ENCODE measurements around the gene PYGO1.

The PYGO1 gene

DNA sequence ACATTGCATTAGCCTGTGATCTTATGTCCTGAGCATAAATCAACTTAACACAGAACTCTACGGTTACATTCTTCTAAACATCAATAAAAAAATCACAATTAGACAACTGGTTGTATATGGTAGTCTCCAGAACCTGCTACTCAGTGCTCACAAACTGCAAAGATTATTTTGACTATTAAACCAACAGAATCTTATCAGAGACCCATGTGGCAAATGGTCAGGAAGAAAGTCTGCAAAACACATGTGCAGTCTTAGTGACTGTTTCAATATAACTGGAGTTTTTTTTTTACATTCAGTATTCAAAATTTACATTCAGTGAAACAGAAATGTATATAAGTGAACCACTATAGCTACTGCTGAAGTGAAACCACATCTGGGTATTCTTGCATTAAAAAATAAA is 27.3 kb upstream of the PYGO1 start:
- H4K20me1 ChIP-seq (ENCODE audit: low read depth, low read length) = no peaks in the 10 kb centered on the region
- no peak overlapping the region for H3K4me2 ChIP-seq (ENCODE audit: low read depth, low read length, poor library complexity, severe bottlenecking)
- peaks cover 78% of the 10 kb centered on the region for H3K36me3 ChIP-seq (ENCODE audit: low read length)
- H3F3A ChIP-seq (ENCODE audit: insufficient read depth) = peaks cover 19% of the 10 kb centered on the region; the same call in 1 of the 2 replicates
- H3K27ac ChIP-seq (ENCODE audit: low read depth, low read length) = no peak overlapping the region
- H3K9me2 ChIP-seq (replicated peaks; ENCODE audit: insufficient read depth, low read length) = no peaks in the 10 kb centered on the region
- H3K79me2 ChIP-seq (ENCODE audit: insufficient read depth, low read length) = no peaks in the 10 kb centered on the region
- no peaks in the 10 kb centered on the region for H3K27me3 ChIP-seq (ENCODE audit: low read length)
- H3K4me3 ChIP-seq (ENCODE audit: insufficient read depth, low read length, poor library complexity, severe bottlenecking) = no peak overlapping the region
- no peak overlapping the region for H2AFZ ChIP-seq (ENCODE audit: low read depth, low read length, severe bottlenecking)
- no peak overlapping the region for H3K9ac ChIP-seq (ENCODE audit: low read length)
- no peaks in the 10 kb centered on the region for H3K9me3 ChIP-seq (ENCODE audit: insufficient read depth, low read length)
- TF ChIP-seq EZH2phosphoT487 (conservative IDR thresholded peaks at IDR 0.05; ENCODE audit: low read length) = no peak
- TF ChIP-seq, protein P1, sequence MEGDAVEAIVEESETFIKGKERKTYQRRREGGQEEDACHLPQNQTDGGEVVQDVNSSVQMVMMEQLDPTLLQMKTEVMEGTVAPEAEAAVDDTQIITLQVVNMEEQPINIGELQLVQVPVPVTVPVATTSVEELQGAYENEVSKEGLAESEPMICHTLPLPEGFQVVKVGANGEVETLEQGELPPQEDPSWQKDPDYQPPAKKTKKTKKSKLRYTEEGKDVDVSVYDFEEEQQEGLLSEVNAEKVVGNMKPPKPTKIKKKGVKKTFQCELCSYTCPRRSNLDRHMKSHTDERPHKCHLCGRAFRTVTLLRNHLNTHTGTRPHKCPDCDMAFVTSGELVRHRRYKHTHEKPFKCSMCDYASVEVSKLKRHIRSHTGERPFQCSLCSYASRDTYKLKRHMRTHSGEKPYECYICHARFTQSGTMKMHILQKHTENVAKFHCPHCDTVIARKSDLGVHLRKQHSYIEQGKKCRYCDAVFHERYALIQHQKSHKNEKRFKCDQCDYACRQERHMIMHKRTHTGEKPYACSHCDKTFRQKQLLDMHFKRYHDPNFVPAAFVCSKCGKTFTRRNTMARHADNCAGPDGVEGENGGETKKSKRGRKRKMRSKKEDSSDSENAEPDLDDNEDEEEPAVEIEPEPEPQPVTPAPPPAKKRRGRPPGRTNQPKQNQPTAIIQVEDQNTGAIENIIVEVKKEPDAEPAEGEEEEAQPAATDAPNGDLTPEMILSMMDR (IDR thresholded peaks at IDR 0.05; ENCODE audit: insufficient read depth, low read length, poor library complexity, severe bottlenecking) = no peak

GRCh38 chr15:55613727-55614126 is 25.6 kb upstream of the PYGO1 start:
- TF ChIP-seq, protein P1 (IDR thresholded peaks at IDR 0.05; ENCODE audit: insufficient read depth, low read length, poor library complexity, severe bottlenecking) = no peak
- TF ChIP-seq EZH2phosphoT487 (conservative IDR thresholded peaks at IDR 0.05; ENCODE audit: low read length) = no peak
- Histone ChIP-seq H3K27me3 (ENCODE audit: low read length) (no peaks in the 10 kb centered on the region), H3K9me3 (ENCODE audit: insufficient read depth, low read length) (no peaks in the 10 kb centered on the region), H3K36me3 (ENCODE audit: low read length) (peaks cover 72% of the 10 kb centered on the region), H3K9ac (ENCODE audit: low read length) (no peak overlapping the region), H3K9me2 (replicated peaks; ENCODE audit: insufficient read depth, low read length) (no peaks in the 10 kb centered on the region), H3K4me2 (ENCODE audit: low read depth, low read length, poor library complexity, severe bottlenecking) (no peak overlapping the region), H2AFZ (ENCODE audit: low read depth, low read length, severe bottlenecking) (no peak overlapping the region), H3K27ac (ENCODE audit: low read depth, low read length) (no peak overlapping the region), H4K20me1 (ENCODE audit: low read depth, low read length) (no peaks in the 10 kb centered on the region), H3K79me2 (ENCODE audit: insufficient read depth, low read length) (no peaks in the 10 kb centered on the region), H3F3A (ENCODE audit: insufficient read depth) (peaks cover 20% of the 10 kb centered on the region; the same call in 1 of the 2 replicates), H3K4me3 (ENCODE audit: insufficient read depth, low read length, poor library complexity, severe bottlenecking) (no peak overlapping the region)

GRCh38 chr15:55606214-55606613 is 18.1 kb upstream of the PYGO1 start:
- Histone ChIP-seq H3K27ac (ENCODE audit: low read depth, low read length) (no peak overlapping the region), H4K20me1 (ENCODE audit: low read depth, low read length) (no peaks in the 10 kb centered on the region), H3K9ac (ENCODE audit: low read length) (no peak overlapping the region), H3K9me3 (ENCODE audit: insufficient read depth, low read length) (no peaks in the 10 kb centered on the region), H3F3A (ENCODE audit: insufficient read depth) (peaks cover 16% of the 10 kb centered on the region; the same call in 1 of the 2 replicates), H3K36me3 (ENCODE audit: low read length) (peaks cover 8% of the 10 kb centered on the region), H3K9me2 (replicated peaks; ENCODE audit: insufficient read depth, low read length) (no peaks in the 10 kb centered on the region), H3K4me3 (ENCODE audit: insufficient read depth, low read length, poor library complexity, severe bottlenecking) (no peak overlapping the region), H3K79me2 (ENCODE audit: insufficient read depth, low read length) (no peaks in the 10 kb centered on the region), H3K4me2 (ENCODE audit: low read depth, low read length, poor library complexity, severe bottlenecking) (no peak overlapping the region), H2AFZ (ENCODE audit: low read depth, low read length, severe bottlenecking) (no peak overlapping the region), H3K27me3 (ENCODE audit: low read length) (no peaks in the 10 kb centered on the region)
- TF ChIP-seq, protein P1 (IDR thresholded peaks at IDR 0.05; ENCODE audit: insufficient read depth, low read length, poor library complexity, severe bottlenecking) = no peak
- TF ChIP-seq EZH2phosphoT487 (conservative IDR thresholded peaks at IDR 0.05; ENCODE audit: low read length) = no peak
